H1 (cell line): ENCODE measurements around the gene DARS1. TPM values are rescaled to one million over a fixed set of nuclear protein-coding genes. Genes with fewer than 3 reads are reported as not detected.

Experiments used
- ATF2 ChIP-seq: IDR thresholded peaks from 2 replicates; pipeline ENCODE4 v1.6.1; 2012; ENCODE audit warnings: low read length, inconsistent platforms
- TBP ChIP-seq: IDR thresholded peaks from 2 replicates; pipeline ENCODE4 v1.6.1; 2011; ENCODE audit warnings: low read depth, low read length, improper control_type of control experiment
- polyA plus RNA-seq, 7 experiments: library from polyadenylated mRNA; depleted of rRNA in 3 of 7; stranded (reverse) in 5 of 7; unstranded in 2 of 7; fragments of >200 nt in 5 of 7; fragments of 200-250 nt in 2 of 7; gene quantifications; 1 replicate in 5 of 7; 2 replicates in 1 of 7; 4 replicates in 1 of 7; pipeline versions ENCODE4 v1.2.1 to v1.2.3, GENCODE V29; 2011 to 2013; ENCODE audit warnings: missing spikeins in 2 of 7, mixed read lengths in 2 of 7
- total RNA-seq: library from RNA; stranded (reverse); fragmentation: NEBNext Ultra II Directional; extraction: Animal tissue kit (Norgen Biotek cat#: 25700); gene quantifications from 2 replicates; pipeline ENCODE4 v1.2.1, GENCODE V29; 2021

DARS1 gene
- total and polyA plus RNA-seq, 2 of the 8 experiments (the other 6 are each of a cell fraction or from before 2014, with no cell fraction given) = 61.7 to 85.9 TPM

GRCh38 chr2:136020831-136021230, 35.4 kb upstream of the DARS1 start (continued):
- TF ChIP-seq ATF2 = no peak
- TF ChIP-seq TBP = no peak
